Upper lobe of right lung (tissue), 1 donor: ENCODE results near the gene SYT11. TPM values are rescaled to one million over a fixed set of nuclear protein-coding genes. Genes with fewer than 3 reads are reported as not detected.
A peak's percentile ranks its signal among the peaks of the same experiment; 100 is the strongest.

Experiments used
- ATAC-seq: fragments of 200-7000 bp; cut with Tn5 transposase; one replicate; pipeline ENCODE4 v1.9.1; 2020; ENCODE audit warnings: mild to moderate bottlenecking, moderate library complexity
- DNase-seq: peaks from one replicate; pipeline ENCODE4 v3.0.0-alpha.2; 2020
- H3K27ac ChIP-seq: fragments of 200-600 bp; one replicate; pipeline ENCODE4 v1.8.0; 2022
- H3K27me3 ChIP-seq: fragments of 200-600 bp; one replicate; pipeline ENCODE4 v1.8.0; 2022; ENCODE audit warnings: mild to moderate bottlenecking
- H3K36me3 ChIP-seq: fragments of 200-600 bp; one replicate; pipeline ENCODE4 v1.8.0; 2022
- H3K4me1 ChIP-seq: fragments of 200-600 bp; one replicate; pipeline ENCODE4 v1.8.0; 2022
- H3K4me3 ChIP-seq: fragments of 200-600 bp; one replicate; pipeline ENCODE4 v1.8.0; 2022; ENCODE audit warnings: mild to moderate bottlenecking
- H3K9me3 ChIP-seq: fragments of 200-600 bp; one replicate; pipeline ENCODE4 v1.8.0; 2022
- CTCF ChIP-seq: fragments of 200-600 bp; IDR thresholded peaks from one replicate; pipeline ENCODE4 v1.8.0; 2022; ENCODE audit warnings: antibody characterized with exemption
- intact Hi-C: fragments of 100-400 bp; cut with DNase I; formaldehyde crosslinking; loops from one replicate; pipeline ENCODE4 v1.11.0; 2022
- total RNA-seq: library from RNA; stranded (reverse); fragmentation: NEBNext Ultra II Directional; extraction: Animal tissue kit (Norgen Biotek cat#: 25700); gene quantifications from one replicate; pipeline ENCODE4 v1.2.1, GENCODE V29; 2021
- donor health status: DM: no; HTN: yes; CAD: no; lungs with severe emphysema.

SYT11 gene
- total RNA-seq, 1 donor from 2014 or later = 8.9 TPM

DNA sequence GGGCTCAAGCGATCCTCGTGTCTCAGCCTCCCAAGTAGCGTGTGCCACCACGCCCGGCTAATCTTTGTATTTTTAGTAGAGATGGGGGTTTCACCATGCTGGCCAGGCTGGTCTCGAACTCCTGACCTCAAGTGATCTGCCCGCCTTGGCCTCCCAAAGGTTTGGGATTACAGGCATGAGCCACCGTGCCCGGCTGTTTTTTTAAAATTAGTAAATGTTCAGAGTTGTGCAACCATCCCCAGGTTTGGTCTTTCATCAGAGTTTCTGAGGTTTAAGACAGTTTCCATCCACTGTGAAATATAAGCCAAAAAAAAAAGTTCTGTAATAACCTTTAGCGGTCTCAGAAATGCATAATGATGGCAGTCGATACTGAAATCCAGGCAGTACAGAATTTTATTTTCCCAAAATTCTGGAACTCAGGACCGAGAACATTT is 550 bp upstream of the SYT11 start:
- no peak for TF ChIP-seq CTCF
- H3K27me3 ChIP-seq = no peaks in the 10 kb centered on the region
- no peak for ATAC-seq
- no peaks in the 10 kb centered on the region for H3K9me3 ChIP-seq
- H3K36me3 ChIP-seq = peaks cover 17% of the 10 kb centered on the region
- H3K4me3 ChIP-seq = peak overlapping the region; percentile 61
- DNase-seq = no peak
- peak overlapping the region; percentile 83 for H3K27ac ChIP-seq
- intact Hi-C loops = no loop called here
- H3K4me1 ChIP-seq = peaks cover 19% of the 10 kb centered on the region

DNA sequence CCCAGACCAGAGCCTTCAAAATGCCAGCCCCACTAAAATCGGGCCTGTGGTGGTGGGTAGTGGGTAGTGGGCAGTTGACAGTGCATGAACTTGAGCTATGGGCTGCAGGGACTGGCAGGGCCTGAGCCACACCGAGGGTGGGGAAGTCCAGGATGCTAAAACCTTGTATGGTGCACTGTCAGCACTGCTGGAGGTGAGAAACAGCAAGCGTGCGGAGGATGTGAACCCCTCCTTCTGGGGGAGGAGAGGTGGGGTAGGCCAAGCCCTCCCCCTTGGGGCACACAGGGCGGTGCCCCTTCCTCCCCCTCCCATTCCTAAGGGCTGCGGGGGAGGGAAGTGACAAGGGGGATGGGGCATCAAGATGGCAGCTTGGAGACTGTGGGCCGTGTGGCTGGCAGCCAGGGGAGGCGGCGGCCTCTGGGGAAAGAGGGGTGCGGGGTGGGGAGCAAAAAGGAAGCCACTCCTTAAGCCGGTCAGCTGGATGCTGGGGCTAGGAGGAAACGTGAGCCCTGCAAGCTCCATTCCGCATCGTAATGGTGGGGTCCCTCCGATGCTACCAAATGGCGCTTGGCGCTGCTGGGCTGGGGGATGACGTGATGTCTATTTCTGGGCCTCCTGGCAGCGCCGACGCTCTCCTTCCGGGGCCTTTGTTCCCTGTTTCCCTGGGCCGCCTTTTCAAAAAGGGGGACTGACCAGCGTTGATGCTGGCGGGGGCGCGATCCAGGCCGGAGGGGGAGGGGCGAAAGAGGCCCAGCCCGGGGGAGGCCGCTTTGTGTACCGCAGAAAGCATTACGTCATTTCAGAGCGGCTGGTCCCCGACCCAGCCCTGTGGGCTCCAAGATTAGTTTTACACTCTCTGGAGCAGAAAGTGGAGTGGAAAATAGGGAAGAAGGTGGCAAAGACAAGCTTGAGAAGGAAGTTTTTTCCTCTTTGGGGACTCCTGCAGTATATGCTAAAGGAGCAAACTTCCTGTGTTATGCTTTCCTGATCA is 809 bp downstream of the SYT11 start:
- H3K27me3 ChIP-seq = no peaks in the 10 kb centered on the region
- no peak for TF ChIP-seq CTCF
- intact Hi-C loops = no loop called here
- ATAC-seq = peak; percentile 23
- H3K36me3 ChIP-seq = peaks cover 3% of the 10 kb centered on the region
- peak; percentile 74 for DNase-seq
- H3K4me1 ChIP-seq = peaks cover 19% of the 10 kb centered on the region
- H3K4me3 ChIP-seq = peak overlapping the region; percentile 61
- peak overlapping the region; percentile 45 for H3K27ac ChIP-seq
- H3K9me3 ChIP-seq = no peaks in the 10 kb centered on the region

GRCh38 chr1:155860970-155861510 is 1.7 kb downstream of the SYT11 start:
- peaks cover 16% of the 10 kb centered on the region for H3K4me1 ChIP-seq
- TF ChIP-seq CTCF = no peak
- H3K4me3 ChIP-seq = no peak overlapping the region
- no peaks in the 10 kb centered on the region for H3K27me3 ChIP-seq
- no peak for DNase-seq
- ATAC-seq = no peak
- H3K27ac ChIP-seq = peak overlapping the region; percentile 45
- no peaks in the 10 kb centered on the region for H3K36me3 ChIP-seq
- intact Hi-C loops = no loop called here
- no peaks in the 10 kb centered on the region for H3K9me3 ChIP-seq

DNA sequence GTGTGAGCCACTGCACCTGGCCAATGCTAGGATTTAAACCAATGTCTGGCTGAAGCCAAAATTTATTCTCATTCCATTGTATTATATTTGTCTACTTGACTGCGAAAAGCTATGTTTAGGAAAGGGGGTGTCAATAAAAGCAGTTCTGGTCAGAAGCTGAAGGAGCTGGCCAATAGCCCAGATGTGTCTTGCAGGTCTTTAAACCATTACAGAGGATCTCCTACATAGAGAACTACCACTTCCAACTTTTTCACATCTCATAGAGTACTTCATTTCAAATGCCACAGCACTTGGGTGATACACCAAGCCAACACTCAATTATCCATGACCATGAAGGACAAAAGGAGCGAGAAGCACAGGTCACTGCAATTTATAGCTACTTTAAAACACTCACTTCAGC is 2.5 kb downstream of the SYT11 start:
- no peak overlapping the region for H3K27ac ChIP-seq
- H3K4me1 ChIP-seq = peaks cover 12% of the 10 kb centered on the region
- H3K4me3 ChIP-seq = no peak overlapping the region
- intact Hi-C loops = no loop called here
- H3K9me3 ChIP-seq = no peaks in the 10 kb centered on the region
- DNase-seq (no peak), ATAC-seq (no peak)
- no peak for TF ChIP-seq CTCF
- no peaks in the 10 kb centered on the region for H3K27me3 ChIP-seq
- no peaks in the 10 kb centered on the region for H3K36me3 ChIP-seq

DNA sequence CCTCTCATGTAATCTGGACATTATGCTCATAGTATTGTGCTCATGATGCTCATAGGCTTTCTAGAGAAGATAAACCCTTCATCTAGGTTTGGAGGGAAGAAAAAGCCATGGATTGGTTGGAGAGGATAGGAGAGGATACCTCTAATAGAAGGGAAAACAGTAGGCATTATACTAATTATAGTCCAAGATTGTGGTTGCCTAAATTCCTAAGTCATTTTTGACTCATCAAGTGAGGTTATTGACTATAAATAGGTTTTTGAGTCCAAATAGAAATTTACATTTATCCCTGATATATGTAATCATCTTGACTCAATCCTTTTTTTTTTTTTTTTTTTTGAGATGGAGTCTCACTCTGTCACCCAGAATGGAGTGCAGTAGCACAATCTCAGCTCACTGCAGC is 5.0 kb downstream of the SYT11 start:
- Histone ChIP-seq H3K27ac (no peak overlapping the region), H3K27me3 (no peaks in the 10 kb centered on the region), H3K4me3 (no peak overlapping the region), H3K36me3 (no peaks in the 10 kb centered on the region), H3K9me3 (no peaks in the 10 kb centered on the region), H3K4me1 (no peaks in the 10 kb centered on the region)
- intact Hi-C loops = no loop called here
- DNase-seq (no peak), ATAC-seq (no peak)
- no peak for TF ChIP-seq CTCF
